NCI-H146 treated with DMSO at 0.1 percent for 48 hours (cell line): Measurements from ENCODE around the gene ERICH4.
"Not testable (repeated sequence)": the region's sequence is repeated elsewhere in the genome, so short reads cannot be mapped to it uniquely, and the experiment has no call there.

Experiments used
- DNase-seq: peaks from one replicate; lab custom pipeline; 2025; ENCODE audit not compliant: unreplicated experiment; lab: John Stamatoyannopoulos, UW

The ERICH4 gene

GRCh38 chr19:41434450-41434849 is 8.5 kb upstream of the ERICH4 start:
- DNase-seq = no peak

GRCh38 chr19:41435376-41435775 is 7.6 kb upstream of the ERICH4 start:
- not testable (repeated sequence) for DNase-seq

GRCh38 chr19:41435936-41436673 is 6.9 kb upstream of the ERICH4 start:
- DNase-seq = no peak

GRCh38 chr19:41436674-41436951 is 6.3 kb upstream of the ERICH4 start:
- no peak for DNase-seq

GRCh38 chr19:41437944-41438574 is 4.9 kb upstream of the ERICH4 start:
- no peak for DNase-seq

GRCh38 chr19:41439441-41440222 is 3.3 kb upstream of the ERICH4 start, which contains the start of gene DMAC2:
DMAC2 (minus strand) TSS chr19:41439912; CDS start chr19:41439899, 13 bp downstream.
- DNase-seq = peak; percentile 98

- DNase-seq = no peak
Measured at GRCh38 chr19:41441321-41441945, 1.5 kb upstream of the ERICH4 start.

GRCh38 chr19:41443813-41444455 is 978 bp downstream of the ERICH4 start:
- no peak for DNase-seq

- DNase-seq = no peak
Measured at GRCh38 chr19:41445575-41445974, 2.6 kb downstream of the ERICH4 start.

GRCh38 chr19:41447732-41448332 is 4.9 kb downstream of the ERICH4 start:
- DNase-seq = no peak

- DNase-seq = peak; percentile 14
Measured at GRCh38 chr19:41449079-41449864, 6.3 kb downstream of the ERICH4 start.

GRCh38 chr19:41449865-41450178 is 6.9 kb downstream of the ERICH4 start:
- no peak for DNase-seq

- no peak for DNase-seq
Measured at GRCh38 chr19:41452584-41453275, 9.8 kb downstream of the ERICH4 start.

GRCh38 chr19:41455936-41456335 is 13.0 kb downstream of the ERICH4 start:
- no peak for DNase-seq

GRCh38 chr19:41456342-41456918 is 13.5 kb downstream of the ERICH4 start:
- DNase-seq = no peak

GRCh38 chr19:41457241-41457640 is 14.3 kb downstream of the ERICH4 start:
- DNase-seq = no peak

- no peak for DNase-seq
Measured at GRCh38 chr19:41462497-41462896, 19.5 kb downstream of the ERICH4 start.

GRCh38 chr19:41463257-41464256 is 20.6 kb downstream of the ERICH4 start:
- DNase-seq = not testable (repeated sequence)
